Measurements from ENCODE around the gene FSCB.

GRCh38 chr14:44462381-44462780, 44.7 kb downstream of the FSCB start:
- no peak for TF ChIP-seq CTCF (IDR thresholded peaks at IDR 0.05)
- no peak for TF ChIP-seq RFX5 (IDR thresholded peaks at IDR 0.05; ENCODE audit: low read length)
- TF ChIP-seq RCOR1 (IDR thresholded peaks at IDR 0.05; ENCODE audit: low read length) = no peak
